ENCODE measurements around the gene C9orf50.
A peak's percentile ranks its signal among the peaks of the same experiment; 100 is the strongest.

Gene C9orf50

DNA sequence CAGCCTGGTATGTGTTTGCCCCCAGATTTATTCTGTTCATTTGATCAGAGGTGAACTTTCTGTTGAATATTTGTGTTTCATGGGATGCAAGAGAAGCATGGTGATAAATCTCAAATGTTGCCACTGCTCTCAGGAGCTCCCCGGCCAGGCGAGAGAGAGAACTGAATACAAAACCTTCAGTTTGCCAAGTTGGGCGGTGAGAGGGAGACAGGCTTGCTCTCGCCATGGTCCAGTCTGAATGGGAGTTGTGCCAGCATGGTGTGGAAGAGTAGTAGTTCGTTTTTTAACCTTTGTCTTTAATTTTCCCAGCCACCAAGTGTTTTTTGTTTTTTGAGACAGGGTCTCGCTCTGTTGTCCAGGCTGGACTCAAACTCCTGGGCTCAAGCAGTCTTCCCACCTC is 7.8 kb upstream of the C9orf50 start:
- no peak overlapping the region for H3K4me3 ChIP-seq (ENCODE audit: low read depth, low read length)
- DNase-seq (ENCODE audit: low read depth) = no peak
- TF ChIP-seq, protein P1, sequence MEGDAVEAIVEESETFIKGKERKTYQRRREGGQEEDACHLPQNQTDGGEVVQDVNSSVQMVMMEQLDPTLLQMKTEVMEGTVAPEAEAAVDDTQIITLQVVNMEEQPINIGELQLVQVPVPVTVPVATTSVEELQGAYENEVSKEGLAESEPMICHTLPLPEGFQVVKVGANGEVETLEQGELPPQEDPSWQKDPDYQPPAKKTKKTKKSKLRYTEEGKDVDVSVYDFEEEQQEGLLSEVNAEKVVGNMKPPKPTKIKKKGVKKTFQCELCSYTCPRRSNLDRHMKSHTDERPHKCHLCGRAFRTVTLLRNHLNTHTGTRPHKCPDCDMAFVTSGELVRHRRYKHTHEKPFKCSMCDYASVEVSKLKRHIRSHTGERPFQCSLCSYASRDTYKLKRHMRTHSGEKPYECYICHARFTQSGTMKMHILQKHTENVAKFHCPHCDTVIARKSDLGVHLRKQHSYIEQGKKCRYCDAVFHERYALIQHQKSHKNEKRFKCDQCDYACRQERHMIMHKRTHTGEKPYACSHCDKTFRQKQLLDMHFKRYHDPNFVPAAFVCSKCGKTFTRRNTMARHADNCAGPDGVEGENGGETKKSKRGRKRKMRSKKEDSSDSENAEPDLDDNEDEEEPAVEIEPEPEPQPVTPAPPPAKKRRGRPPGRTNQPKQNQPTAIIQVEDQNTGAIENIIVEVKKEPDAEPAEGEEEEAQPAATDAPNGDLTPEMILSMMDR (IDR thresholded peaks at IDR 0.05; ENCODE audit: low read depth, low read length) = no peak

DNA sequence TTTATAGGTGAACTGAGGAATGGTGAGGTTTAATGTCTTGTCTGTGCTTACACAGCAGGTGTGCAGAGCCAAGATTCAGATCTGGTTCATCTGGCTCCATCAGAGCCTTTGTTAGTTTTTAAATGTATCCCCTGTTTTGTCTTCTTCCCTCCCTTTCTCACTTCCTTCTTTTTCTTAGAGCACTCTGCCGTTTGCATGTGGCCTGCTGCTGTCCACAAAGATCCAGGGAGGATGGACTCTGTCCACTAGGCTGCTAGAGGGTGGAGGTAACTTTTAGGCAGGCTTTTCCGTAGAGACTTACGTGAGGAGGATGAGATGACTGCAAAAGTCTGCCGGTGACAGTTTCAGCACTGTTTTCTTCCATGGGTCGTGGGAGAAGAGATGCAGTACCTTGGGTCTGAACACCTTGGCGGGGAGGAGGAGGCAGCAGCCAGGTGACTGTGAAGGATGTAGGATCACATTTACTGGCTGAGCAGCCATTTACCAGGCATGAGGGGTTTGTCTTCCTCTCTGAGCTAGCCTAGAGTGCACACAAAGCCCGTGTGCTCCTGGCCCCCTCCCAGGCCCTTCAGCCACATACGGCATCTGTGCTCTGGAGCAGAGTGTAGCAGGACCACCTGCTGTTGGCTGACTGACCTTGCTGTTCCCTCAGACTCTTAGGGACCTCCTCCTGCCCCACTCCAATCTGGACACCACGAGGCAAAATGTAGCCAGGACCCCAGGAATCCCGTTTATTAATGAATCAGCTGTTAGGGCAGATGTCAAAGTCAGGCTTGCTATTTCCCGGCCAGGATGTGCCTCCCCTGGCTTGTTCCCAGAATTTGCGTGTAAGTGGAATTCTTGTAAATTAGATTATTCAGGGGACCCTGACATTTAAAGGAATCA is 6.9 kb upstream of the C9orf50 start:
- no peak for TF ChIP-seq MYC (IDR thresholded peaks at IDR 0.05; ENCODE audit: low read depth, low read length)
- no peak for TF ChIP-seq POLR2A (IDR thresholded peaks at IDR 0.05; ENCODE audit: extremely low read depth, insufficient read length)
- TF ChIP-seq, protein P2, sequence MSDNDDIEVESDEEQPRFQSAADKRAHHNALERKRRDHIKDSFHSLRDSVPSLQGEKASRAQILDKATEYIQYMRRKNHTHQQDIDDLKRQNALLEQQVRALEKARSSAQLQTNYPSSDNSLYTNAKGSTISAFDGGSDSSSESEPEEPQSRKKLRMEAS (IDR thresholded peaks at IDR 0.05; ENCODE audit: low read depth, low read length) = no peak
- TF ChIP-seq, protein P1 (IDR thresholded peaks at IDR 0.05; ENCODE audit: low read depth, low read length) = no peak
- peak overlapping the region; percentile 96 for H3K4me3 ChIP-seq (ENCODE audit: low read depth, low read length)
- no peak for DNase-seq (ENCODE audit: low read depth)

DNA sequence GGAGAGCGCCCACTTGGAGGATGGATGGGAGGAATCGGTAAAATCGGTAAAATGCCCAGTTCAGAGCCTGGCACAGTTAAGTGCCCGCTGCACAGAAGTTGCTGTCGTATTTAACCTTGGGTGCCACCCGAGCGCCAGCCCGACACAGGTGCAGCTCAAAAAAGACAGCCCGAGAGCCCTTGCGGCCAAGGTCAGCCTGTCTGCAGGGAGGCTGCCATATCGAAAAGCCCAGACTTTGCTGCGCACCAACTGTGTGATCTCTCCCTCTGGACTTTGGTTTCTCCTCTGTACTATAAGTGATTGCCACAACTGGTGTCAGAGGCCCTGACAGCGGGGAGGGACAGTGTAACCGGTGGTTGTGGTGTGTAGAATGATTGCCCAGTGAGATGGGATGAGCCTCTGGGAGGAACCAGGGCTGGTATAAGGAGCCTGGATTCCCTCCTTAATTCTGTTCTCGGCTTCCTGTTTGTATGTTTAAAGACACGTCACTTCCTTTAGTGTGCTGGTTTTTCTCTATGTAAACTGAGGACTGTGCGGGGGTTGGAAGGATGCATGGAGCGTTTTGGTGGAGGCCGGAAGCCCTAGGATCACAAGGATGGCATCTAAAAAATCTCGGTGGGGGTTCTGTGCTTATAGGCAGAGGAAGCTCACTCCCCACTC is 5.9 kb upstream of the C9orf50 start:
- TF ChIP-seq, protein P2 (IDR thresholded peaks at IDR 0.05; ENCODE audit: low read depth, low read length) = no peak
- TF ChIP-seq, protein P1 (IDR thresholded peaks at IDR 0.05; ENCODE audit: low read depth, low read length) = no peak
- TF ChIP-seq MYC (IDR thresholded peaks at IDR 0.05; ENCODE audit: low read depth, low read length) (no peak; the same call in 1 of the 2 replicates), POLR2A (IDR thresholded peaks at IDR 0.05; ENCODE audit: extremely low read depth, insufficient read length) (no peak)
- peak; percentile 62 for DNase-seq (ENCODE audit: low read depth)
- peak overlapping the region; percentile 96 for H3K4me3 ChIP-seq (ENCODE audit: low read depth, low read length)

DNA sequence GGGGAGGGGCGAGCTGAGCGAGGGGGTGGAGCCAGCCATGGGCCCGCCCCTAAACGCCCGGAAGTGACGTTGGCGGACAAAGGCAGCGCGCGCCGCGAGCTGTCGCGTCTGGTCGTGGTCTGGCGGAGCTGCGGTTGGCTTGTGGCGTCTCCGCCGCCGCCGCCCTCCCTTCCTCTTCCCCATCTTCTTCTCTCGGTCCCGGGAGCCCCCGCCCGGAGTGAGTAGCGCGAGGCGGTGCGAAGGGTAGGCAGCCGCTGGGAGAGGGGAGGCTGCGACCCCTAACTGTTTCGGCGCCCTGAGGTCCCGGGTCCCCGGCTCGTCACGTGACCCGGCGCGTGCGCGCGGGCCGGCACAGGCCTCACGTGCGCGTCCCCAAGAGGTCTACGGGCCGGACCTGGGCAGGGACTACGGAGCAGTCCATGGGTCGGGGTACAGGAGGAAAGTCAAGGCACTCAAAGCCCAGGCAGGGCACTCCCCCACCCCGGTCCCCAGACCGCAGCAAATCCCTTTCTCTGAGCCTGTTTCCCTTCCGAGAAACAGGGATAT is 5.3 kb upstream of the C9orf50 start, which contains the start of gene NTMT1:
Gene NTMT1, plus strand, starts transcription at position 85 of the 546 bp plus-strand sequence. CDS start 6,541 bp downstream, outside the sequence.
- peak; percentile 87 for DNase-seq (ENCODE audit: low read depth)
- TF ChIP-seq MYC (IDR thresholded peaks at IDR 0.05; ENCODE audit: low read depth, low read length) (peak; percentile 85), POLR2A (IDR thresholded peaks at IDR 0.05; ENCODE audit: extremely low read depth, insufficient read length) (peak; percentile 84)
- TF ChIP-seq, protein P1 (IDR thresholded peaks at IDR 0.05; ENCODE audit: low read depth, low read length) = no peak
- TF ChIP-seq, protein P2 (IDR thresholded peaks at IDR 0.05; ENCODE audit: low read depth, low read length) = peak; percentile 95

DNA sequence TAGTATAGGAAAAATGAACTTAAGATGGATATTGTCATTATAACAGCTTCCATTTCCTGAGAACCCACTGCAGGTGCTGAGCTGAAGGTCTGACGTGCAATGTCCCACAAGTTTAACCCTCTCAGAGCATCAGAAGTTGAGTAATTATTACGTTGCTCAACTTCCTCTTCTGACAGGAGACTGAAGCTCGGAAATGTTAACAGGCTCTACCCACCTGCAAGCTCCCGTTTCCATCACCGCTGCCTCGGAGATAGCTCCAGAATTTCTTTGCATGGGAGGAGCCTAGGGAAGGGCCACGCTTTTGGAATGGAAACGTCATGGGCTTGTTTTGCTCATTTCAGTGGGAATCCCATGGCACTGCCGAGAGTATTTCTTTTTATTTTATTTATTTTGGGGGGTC is 4.0 kb upstream of the C9orf50 start:
- H3K4me3 ChIP-seq (ENCODE audit: low read depth, low read length) = peak overlapping the region; percentile 96
- TF ChIP-seq, protein P1 (IDR thresholded peaks at IDR 0.05; ENCODE audit: low read depth, low read length) = no peak
- peak; percentile 22 for TF ChIP-seq POLR2A (IDR thresholded peaks at IDR 0.05; ENCODE audit: extremely low read depth, insufficient read length)
- TF ChIP-seq, protein P2 (IDR thresholded peaks at IDR 0.05; ENCODE audit: low read depth, low read length) = peak; percentile 31; the same call in 1 of the 2 replicates
- TF ChIP-seq MYC (IDR thresholded peaks at IDR 0.05; ENCODE audit: low read depth, low read length) = peak; percentile 65
- peak; percentile 92 for DNase-seq (ENCODE audit: low read depth)

More for the DNA sequence above, 5.3 kb upstream of the C9orf50 start, which contains the start of gene NTMT1:
- H3K4me3 ChIP-seq (ENCODE audit: low read depth, low read length) = peak within 1 kb of the TSS; percentile 96

All from NB4 (cell line).